ENCODE data around the gene CMTM1. TPM values are rescaled to one million over a fixed set of nuclear protein-coding genes. Genes with fewer than 3 reads are reported as not detected.

The CMTM1 gene
- total and polyA plus RNA-seq, 11 donors = 0.40 to 2.4 (median 1.1) TPM; not detected in 2

GRCh38 chr16:66554021-66554420, 12.2 kb upstream of the CMTM1 start:
- DNase-seq (no peak), ATAC-seq (no peak)
- Histone ChIP-seq H3K4me1 (peaks cover 0 to 66% (median 32%) of the 10 kb centered on the region in 12 donors), H3K27ac (peak overlapping the region in 1 of 12 donors; percentile 99), H3K27me3 (no peaks in the 10 kb centered on the region), H3K36me3 (peaks cover 0 to 29% (median 8%) of the 10 kb centered on the region in 9 donors), H3K4me3 (peak overlapping the region in 6 of 12 donors; percentile 63 to 78 (median 66)), H3K9me3 (no peaks in the 10 kb centered on the region)
- TF ChIP-seq POLR2A (IDR thresholded peaks at IDR 0.05) = no peak
- TF ChIP-seq CTCF (IDR thresholded peaks at IDR 0.05) = no peak
- WGBS, 4 donors = 88 to 94% (median 93%) methylated on average over 3 of the region's 3 CpGs
- intact Hi-C loops (cut with DNase I) = loop anchor here in 6 of 10 donors (5.0 to 10.0 kb wide), 8 partner anchors 37 to 192 kb away; partner anchors contain the start of gene CMTM3 (in 2 of the 6)

GRCh38 chr16:66554495-66554894, 11.7 kb upstream of the CMTM1 start:
- peaks cover 0 to 63% (median 29%) of the 10 kb centered on the region in 12 donors for H3K4me1 ChIP-seq
- 94 to 96% (median 95%) methylated on average over 6 of the region's 6 CpGs for WGBS, 4 donors

GRCh38 chr16:66560107-66560506, 6.1 kb upstream of the CMTM1 start:
- no peak overlapping the region for H3K4me3 ChIP-seq
- H3K36me3 ChIP-seq = peaks cover 0 to 75% (median 22%) of the 10 kb centered on the region in 9 donors
- H3K4me1 ChIP-seq = peaks cover 0 to 40% (median 0%) of the 10 kb centered on the region in 12 donors
- intact Hi-C loops (cut with DNase I) = loop anchor here in 2 of 10 donors (5.0 kb wide), 2 partner anchors 37 to 42 kb away; partner anchors contain the start of gene CMTM3 (in 1 of the 2)
- no peaks in the 10 kb centered on the region for H3K27me3 ChIP-seq
- ATAC-seq = no peak
- H3K27ac ChIP-seq = no peak overlapping the region
- DNase-seq = no peak
- H3K9me3 ChIP-seq = no peaks in the 10 kb centered on the region
- WGBS, 4 donors = 84 to 100% (median 92%) methylated on average over 1 of the region's 1 CpG
- TF ChIP-seq POLR2A (IDR thresholded peaks at IDR 0.05) (no peak), CTCF (IDR thresholded peaks at IDR 0.05) (no peak)

More at GRCh38 chr16:66554495-66554894, 11.7 kb upstream of the CMTM1 start:
- TF ChIP-seq POLR2A (IDR thresholded peaks at IDR 0.05) (no peak), CTCF (IDR thresholded peaks at IDR 0.05) (no peak)
- intact Hi-C loops (cut with DNase I) = loop anchor here in 6 of 10 donors (5.0 to 10.0 kb wide), 8 partner anchors 37 to 192 kb away; partner anchors contain the start of gene CMTM3 (in 2 of the 6)
- H3K36me3 ChIP-seq = peaks cover 0 to 34% (median 8%) of the 10 kb centered on the region in 9 donors
- no peaks in the 10 kb centered on the region for H3K9me3 ChIP-seq
- no peaks in the 10 kb centered on the region for H3K27me3 ChIP-seq
- peak overlapping the region in 1 of 12 donors; percentile 78 for H3K4me3 ChIP-seq
- no peak for ATAC-seq
- H3K27ac ChIP-seq = no peak overlapping the region
- DNase-seq = no peak

- intact Hi-C loops (cut with DNase I) = loop anchor here in 2 of 10 donors (5.0 kb wide), 2 partner anchors 36 to 41 kb away; partner anchors contain the start of gene CMTM3 (in 1 of the 2)
- Histone ChIP-seq H3K9me3 (no peaks in the 10 kb centered on the region), H3K27ac (no peak overlapping the region), H3K27me3 (no peaks in the 10 kb centered on the region), H3K36me3 (peaks cover 0 to 83% (median 37%) of the 10 kb centered on the region in 9 donors), H3K4me3 (no peak overlapping the region), H3K4me1 (peaks cover 0 to 26% (median 0%) of the 10 kb centered on the region in 12 donors)
- WGBS, 4 donors = 92 to 96% (median 95%) methylated on average over 3 of the region's 3 CpGs
- DNase-seq (no peak), ATAC-seq (no peak)
- no peak for TF ChIP-seq POLR2A (IDR thresholded peaks at IDR 0.05)
- no peak for TF ChIP-seq CTCF (IDR thresholded peaks at IDR 0.05)
These were observed 4.7 kb upstream of the CMTM1 start for GRCh38 chr16:66561381-66562080.

Measured in heart left ventricle (tissue), 16 donors.